MM.1S (cell line): ENCODE data around the gene DNAJC5.

Experiments used
- DNase-seq: peaks from one replicate; pipeline ENCODE4 v3.0.0-alpha.2; 2015
- H2AFZ ChIP-seq: fragments of 300-600 bp; sonication (generic); 2 replicates; pipeline ENCODE4 v1.6.0; 2016; ENCODE audit warnings: antibody characterized with exemption, low read length
- H3F3A ChIP-seq: fragments of 300-600 bp; sonication (generic); 2 replicates; pipeline ENCODE4 v1.6.1; 2016; ENCODE audit warnings: mild to moderate bottlenecking, antibody characterized with exemption, low read length, moderate library complexity, mixed read lengths; ENCODE audit not compliant: insufficient read depth
- H3K27ac ChIP-seq: fragments of 300-600 bp; sonication (generic); 2 replicates; pipeline ENCODE4 v1.5.1; 2016; ENCODE audit warnings: mild to moderate bottlenecking, low read length
- H3K27me3 ChIP-seq: fragments of 300-600 bp; sonication (generic); replicated peaks from 2 replicates; pipeline ENCODE4 v1.6.0; 2016; ENCODE audit warnings: low read length; ENCODE audit not compliant: insufficient read depth
- H3K36me3 ChIP-seq: fragments of 300-600 bp; sonication (generic); replicated peaks from 2 replicates; pipeline ENCODE4 v1.6.1; 2016; ENCODE audit warnings: mild to moderate bottlenecking, low read length, mixed read lengths; ENCODE audit not compliant: insufficient read depth
- H3K4me1 ChIP-seq: fragments of 300-600 bp; sonication (generic); 2 replicates; pipeline ENCODE4 v1.6.1; 2016; ENCODE audit warnings: low read length, mixed read lengths
- H3K4me2 ChIP-seq: fragments of 300-600 bp; sonication (generic); 2 replicates; pipeline ENCODE4 v1.6.0; 2016; ENCODE audit warnings: low read depth, low read length
- H3K4me3 ChIP-seq: fragments of 300-600 bp; sonication (generic); 2 replicates; pipeline ENCODE4 v1.5.1; 2016; ENCODE audit warnings: low read length, mixed read lengths
- H3K79me2 ChIP-seq: fragments of 300-600 bp; sonication (generic); 2 replicates; pipeline ENCODE4 v1.6.1; 2016; ENCODE audit warnings: mixed run types, low read length, mixed read lengths
- H3K9ac ChIP-seq: fragments of 300-600 bp; sonication (generic); 2 replicates; pipeline ENCODE4 v1.6.1; 2016; ENCODE audit warnings: low read length, mixed read lengths
- H3K9me2 ChIP-seq: fragments of 300-600 bp; sonication (generic); replicated peaks from 2 replicates; pipeline ENCODE4 v1.6.1; 2016; ENCODE audit warnings: mild to moderate bottlenecking, low read length, mixed read lengths; ENCODE audit not compliant: insufficient read depth
- H3K9me3 ChIP-seq: fragments of 300-600 bp; sonication (generic); replicated peaks from 2 replicates; pipeline ENCODE4 v1.6.1; 2016; ENCODE audit warnings: mild to moderate bottlenecking, low read length, mixed read lengths; ENCODE audit not compliant: insufficient read depth
- H4K20me1 ChIP-seq: fragments of 300-600 bp; sonication (generic); 2 replicates; pipeline ENCODE4 v1.6.1; 2016; ENCODE audit warnings: mild to moderate bottlenecking, low read length, moderate library complexity, mixed read lengths; ENCODE audit not compliant: insufficient read depth
- EZH2 ChIP-seq: fragments of 300-600 bp; sonication (generic); optimal IDR thresholded peaks from 2 replicates; pipeline ENCODE3; 2017; ENCODE audit warnings: low read depth, mild to moderate bottlenecking, antibody characterized with exemption, low read length, mixed read lengths
- EZH2phosphoT487 ChIP-seq: fragments of 300-600 bp; sonication (generic); IDR thresholded peaks from 2 replicates; pipeline ENCODE4 v1.6.1; 2018; ENCODE audit warnings: antibody characterized with exemption, low read length
- TF ChIP-seq, protein P1 (sequence below): fragments of 300-600 bp; sonication (generic); IDR thresholded peaks from 2 replicates; pipeline ENCODE4 v1.5.1; 2016; ENCODE audit warnings: antibody characterized with exemption, low read length, mixed read lengths

Gene DNAJC5

GRCh38 chr20:63947638-63948456 is 52.9 kb downstream of the DNAJC5 start:
- H4K20me1 ChIP-seq = peaks cover 26% of the 10 kb centered on the region; the same call in 1 of the 2 replicates
- H3K27ac ChIP-seq = no peak overlapping the region
- H3K9me2 ChIP-seq = no peaks in the 10 kb centered on the region
- H3K4me1 ChIP-seq = peaks cover 28% of the 10 kb centered on the region
- TF ChIP-seq, protein P1, sequence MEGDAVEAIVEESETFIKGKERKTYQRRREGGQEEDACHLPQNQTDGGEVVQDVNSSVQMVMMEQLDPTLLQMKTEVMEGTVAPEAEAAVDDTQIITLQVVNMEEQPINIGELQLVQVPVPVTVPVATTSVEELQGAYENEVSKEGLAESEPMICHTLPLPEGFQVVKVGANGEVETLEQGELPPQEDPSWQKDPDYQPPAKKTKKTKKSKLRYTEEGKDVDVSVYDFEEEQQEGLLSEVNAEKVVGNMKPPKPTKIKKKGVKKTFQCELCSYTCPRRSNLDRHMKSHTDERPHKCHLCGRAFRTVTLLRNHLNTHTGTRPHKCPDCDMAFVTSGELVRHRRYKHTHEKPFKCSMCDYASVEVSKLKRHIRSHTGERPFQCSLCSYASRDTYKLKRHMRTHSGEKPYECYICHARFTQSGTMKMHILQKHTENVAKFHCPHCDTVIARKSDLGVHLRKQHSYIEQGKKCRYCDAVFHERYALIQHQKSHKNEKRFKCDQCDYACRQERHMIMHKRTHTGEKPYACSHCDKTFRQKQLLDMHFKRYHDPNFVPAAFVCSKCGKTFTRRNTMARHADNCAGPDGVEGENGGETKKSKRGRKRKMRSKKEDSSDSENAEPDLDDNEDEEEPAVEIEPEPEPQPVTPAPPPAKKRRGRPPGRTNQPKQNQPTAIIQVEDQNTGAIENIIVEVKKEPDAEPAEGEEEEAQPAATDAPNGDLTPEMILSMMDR = no peak
- no peak overlapping the region for H3K9ac ChIP-seq
- no peaks in the 10 kb centered on the region; the same call in 1 of the 2 replicates for H3K36me3 ChIP-seq
- H3K79me2 ChIP-seq = peaks cover 83% of the 10 kb centered on the region
- DNase-seq = no peak
- no peak overlapping the region for H3K4me2 ChIP-seq
- no peaks in the 10 kb centered on the region for H3K27me3 ChIP-seq
- no peak overlapping the region for H3K4me3 ChIP-seq
- H3K9me3 ChIP-seq = no peaks in the 10 kb centered on the region
- no peak overlapping the region for H2AFZ ChIP-seq
- H3F3A ChIP-seq = peaks cover 18% of the 10 kb centered on the region

GRCh38 chr20:63950701-63951397 is 55.9 kb downstream of the DNAJC5 start:
- H3K79me2 ChIP-seq = peaks cover 99% of the 10 kb centered on the region
- H3K9me2 ChIP-seq = no peaks in the 10 kb centered on the region
- H3K4me3 ChIP-seq = peak overlapping the region; percentile 45
- no peak overlapping the region for H2AFZ ChIP-seq
- peak overlapping the region; percentile 74 for H3K27ac ChIP-seq
- H3K36me3 ChIP-seq = no peaks in the 10 kb centered on the region
- TF ChIP-seq EZH2 (no peak), EZH2phosphoT487 (no peak)
- TF ChIP-seq, protein P1 = no peak
- H3K9me3 ChIP-seq = no peaks in the 10 kb centered on the region
- H3F3A ChIP-seq = peaks cover 22% of the 10 kb centered on the region
- no peak for DNase-seq
- no peaks in the 10 kb centered on the region for H3K27me3 ChIP-seq
- peak overlapping the region; percentile 50 for H3K9ac ChIP-seq
- peak overlapping the region; percentile 99 for H3K4me2 ChIP-seq
- H3K4me1 ChIP-seq = peaks cover 38% of the 10 kb centered on the region
- peaks cover 26% of the 10 kb centered on the region; the same call in 1 of the 2 replicates for H4K20me1 ChIP-seq

DNA sequence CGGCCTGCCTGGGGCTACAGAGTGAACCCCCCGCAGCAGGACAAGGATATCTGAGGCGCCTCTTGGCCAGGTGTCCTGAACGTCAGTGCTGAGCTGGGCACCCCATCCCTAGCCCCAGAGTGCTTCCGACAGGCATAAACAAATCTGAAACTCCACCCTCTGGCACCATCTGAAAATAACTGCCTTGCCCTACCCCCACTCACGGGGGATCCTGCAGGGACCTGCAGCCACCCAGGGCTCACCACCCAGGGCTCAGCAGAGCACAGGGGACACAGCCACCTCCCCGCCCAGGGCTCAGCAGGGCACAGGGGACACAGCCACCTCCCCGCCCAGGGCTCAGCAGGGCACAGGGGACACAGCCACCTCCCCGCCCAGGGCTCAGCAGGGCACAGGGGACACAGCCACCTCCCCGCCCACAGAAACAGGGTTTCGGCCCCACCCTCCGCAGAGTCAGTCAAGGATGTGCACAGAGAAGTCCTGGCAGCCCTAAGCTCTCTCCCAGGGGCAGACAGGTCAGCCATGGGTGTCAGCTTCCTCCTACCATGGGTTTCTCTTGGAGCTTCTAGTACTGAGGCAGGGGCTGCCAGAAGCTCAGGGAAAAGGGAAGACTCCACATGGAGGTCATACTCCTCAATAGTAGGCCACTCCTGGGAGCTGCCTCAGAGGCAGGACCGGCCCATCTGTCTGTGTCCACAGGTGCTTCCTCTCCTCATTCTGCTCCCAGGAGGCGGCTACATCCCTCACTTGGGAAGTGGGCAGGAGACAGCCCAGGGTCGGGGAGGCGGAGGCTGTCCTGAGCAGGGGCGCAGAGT is 56.7 kb downstream of the DNAJC5 start:
- Histone ChIP-seq H3K27ac (peak overlapping the region; percentile 74), H3K9me2 (no peaks in the 10 kb centered on the region), H2AFZ (no peak overlapping the region), H3K9ac (peak overlapping the region; percentile 50), H3K79me2 (peaks cover 95% of the 10 kb centered on the region), H3K4me3 (peak overlapping the region; percentile 45), H3K27me3 (no peaks in the 10 kb centered on the region), H3K9me3 (no peaks in the 10 kb centered on the region), H3K4me1 (peaks cover 38% of the 10 kb centered on the region), H3F3A (peaks cover 22% of the 10 kb centered on the region), H4K20me1 (peaks cover 26% of the 10 kb centered on the region; the same call in 1 of the 2 replicates), H3K4me2 (peak overlapping the region; percentile 99), H3K36me3 (no peaks in the 10 kb centered on the region)
- TF ChIP-seq, protein P1 = no peak
- no peak for TF ChIP-seq EZH2phosphoT487
- no peak for TF ChIP-seq EZH2
- DNase-seq = peak; percentile 71
